Rectal smooth muscle tissue (tissue), 1 donor: ENCODE results near the gene CFAP221.

Experiments used
- H3K27ac ChIP-seq: one replicate; pipeline ENCODE4 v1.7.0; 2013; ENCODE audit warnings: low read depth, low read length, inconsistent platforms
- H3K27me3 ChIP-seq: one replicate; pipeline ENCODE4 v1.7.0; 2013; ENCODE audit warnings: low read length; ENCODE audit not compliant: control insufficient read depth, insufficient read depth
- H3K36me3 ChIP-seq: one replicate; pipeline ENCODE4 v1.7.0; 2013; ENCODE audit warnings: low read length; ENCODE audit not compliant: control insufficient read depth, insufficient read depth
- H3K4me1 ChIP-seq: one replicate; pipeline ENCODE4 v1.7.0; 2013; ENCODE audit warnings: low read length; ENCODE audit not compliant: control insufficient read depth, insufficient read depth
- H3K4me3 ChIP-seq: one replicate; pipeline ENCODE4 v1.7.0; 2013; ENCODE audit warnings: low read length
- H3K9ac ChIP-seq: one replicate; pipeline ENCODE4 v1.7.0; 2013; ENCODE audit warnings: low read length

Gene CFAP221

GRCh38 chr2:119521433-119522050 is 22.7 kb upstream of the CFAP221 start:
- Histone ChIP-seq H3K9ac (no peak overlapping the region), H3K27me3 (peaks cover 2% of the 10 kb centered on the region), H3K36me3 (no peaks in the 10 kb centered on the region), H3K4me3 (no peak overlapping the region), H3K4me1 (no peaks in the 10 kb centered on the region), H3K27ac (no peak overlapping the region)

- H3K9ac ChIP-seq, result no peak overlapping the region
- H3K36me3 ChIP-seq, result no peaks in the 10 kb centered on the region
- H3K4me1 ChIP-seq, result no peaks in the 10 kb centered on the region
- no peak overlapping the region for H3K27ac ChIP-seq
- H3K27me3 ChIP-seq, result peaks cover 4% of the 10 kb centered on the region
- no peak overlapping the region for H3K4me3 ChIP-seq
Observed at GRCh38 chr2:119522671-119523070, 21.6 kb upstream of the CFAP221 start.

- Histone ChIP-seq H3K4me1 (no peaks in the 10 kb centered on the region), H3K27me3 (peaks cover 4% of the 10 kb centered on the region), H3K9ac (no peak overlapping the region), H3K4me3 (no peak overlapping the region), H3K36me3 (no peaks in the 10 kb centered on the region), H3K27ac (no peak overlapping the region)
Observed at GRCh38 chr2:119523383-119523951, 20.8 kb upstream of the CFAP221 start.

- H3K27ac ChIP-seq, result no peak within 1 kb of the TSS
- no peak within 1 kb of the TSS for H3K9ac ChIP-seq
- no peak within 1 kb of the TSS for H3K4me3 ChIP-seq
- H3K27me3 ChIP-seq, result peaks cover 4% of the 10 kb centered on the region
- no peaks in the 10 kb centered on the region for H3K36me3 ChIP-seq
- no peaks in the 10 kb centered on the region for H3K4me1 ChIP-seq
Observed at GRCh38 chr2:119523952-119524694, 20.1 kb upstream of the CFAP221 start, which contains the start of gene SCTR. TSS of gene SCTR (minus strand) at chr2:119524483. CDS start at chr2:119524226, 257 bp downstream.

GRCh38 chr2:119525614-119526013 is 18.6 kb upstream of the CFAP221 start:
- no peak overlapping the region for H3K27ac ChIP-seq
- H3K4me3 ChIP-seq, result no peak overlapping the region
- no peak overlapping the region for H3K9ac ChIP-seq
- no peaks in the 10 kb centered on the region for H3K36me3 ChIP-seq
- H3K4me1 ChIP-seq, result no peaks in the 10 kb centered on the region
- H3K27me3 ChIP-seq, result peaks cover 4% of the 10 kb centered on the region

GRCh38 chr2:119527999-119528398 is 16.2 kb upstream of the CFAP221 start:
- peaks cover 4% of the 10 kb centered on the region for H3K27me3 ChIP-seq
- H3K9ac ChIP-seq, result no peak overlapping the region
- H3K4me3 ChIP-seq, result no peak overlapping the region
- no peaks in the 10 kb centered on the region for H3K36me3 ChIP-seq
- no peaks in the 10 kb centered on the region for H3K4me1 ChIP-seq
- H3K27ac ChIP-seq, result no peak overlapping the region

GRCh38 chr2:119531292-119531691 is 13.0 kb upstream of the CFAP221 start:
- H3K9ac ChIP-seq, result no peak overlapping the region
- H3K27me3 ChIP-seq, result peaks cover 4% of the 10 kb centered on the region
- no peak overlapping the region for H3K27ac ChIP-seq
- H3K4me3 ChIP-seq, result no peak overlapping the region
- no peaks in the 10 kb centered on the region for H3K4me1 ChIP-seq
- no peaks in the 10 kb centered on the region for H3K36me3 ChIP-seq

GRCh38 chr2:119533560-119533959 is 10.7 kb upstream of the CFAP221 start:
- H3K9ac ChIP-seq, result no peak overlapping the region
- no peak overlapping the region for H3K27ac ChIP-seq
- H3K36me3 ChIP-seq, result no peaks in the 10 kb centered on the region
- H3K4me3 ChIP-seq, result no peak overlapping the region
- no peaks in the 10 kb centered on the region for H3K4me1 ChIP-seq
- no peaks in the 10 kb centered on the region for H3K27me3 ChIP-seq

GRCh38 chr2:119536211-119536610 is 8.0 kb upstream of the CFAP221 start:
- no peak overlapping the region for H3K4me3 ChIP-seq
- H3K4me1 ChIP-seq, result no peaks in the 10 kb centered on the region
- H3K36me3 ChIP-seq, result no peaks in the 10 kb centered on the region
- no peak overlapping the region for H3K9ac ChIP-seq
- H3K27ac ChIP-seq, result no peak overlapping the region
- H3K27me3 ChIP-seq, result no peaks in the 10 kb centered on the region

- Histone ChIP-seq H3K27ac (no peak overlapping the region), H3K4me3 (no peak overlapping the region), H3K27me3 (no peaks in the 10 kb centered on the region), H3K4me1 (no peaks in the 10 kb centered on the region), H3K36me3 (no peaks in the 10 kb centered on the region), H3K9ac (no peak overlapping the region)
Observed at GRCh38 chr2:119536707-119537106, 7.5 kb upstream of the CFAP221 start.

GRCh38 chr2:119537792-119538191 is 6.5 kb upstream of the CFAP221 start:
- Histone ChIP-seq H3K4me3 (no peak overlapping the region), H3K27ac (no peak overlapping the region), H3K27me3 (no peaks in the 10 kb centered on the region), H3K9ac (no peak overlapping the region), H3K4me1 (no peaks in the 10 kb centered on the region), H3K36me3 (no peaks in the 10 kb centered on the region)

GRCh38 chr2:119541476-119541875 is 2.8 kb upstream of the CFAP221 start:
- Histone ChIP-seq H3K36me3 (no peaks in the 10 kb centered on the region), H3K4me3 (no peak overlapping the region), H3K4me1 (peaks cover 5% of the 10 kb centered on the region), H3K27me3 (no peaks in the 10 kb centered on the region), H3K9ac (no peak overlapping the region), H3K27ac (no peak overlapping the region)
